ENCODE data around the gene JAK2. TPM values are rescaled to one million over a fixed set of nuclear protein-coding genes. Genes with fewer than 3 reads are reported as not detected.
"Not testable (repeated sequence)": the region's sequence is repeated elsewhere in the genome, so short reads cannot be mapped to it uniquely, and the experiment has no call there.

The JAK2 gene
- total and polyA plus RNA-seq, 2 donors (not counting 3 experiments of a cell fraction or from before 2014, with no cell fraction given): 2.1 to 10.3 TPM

DNA sequence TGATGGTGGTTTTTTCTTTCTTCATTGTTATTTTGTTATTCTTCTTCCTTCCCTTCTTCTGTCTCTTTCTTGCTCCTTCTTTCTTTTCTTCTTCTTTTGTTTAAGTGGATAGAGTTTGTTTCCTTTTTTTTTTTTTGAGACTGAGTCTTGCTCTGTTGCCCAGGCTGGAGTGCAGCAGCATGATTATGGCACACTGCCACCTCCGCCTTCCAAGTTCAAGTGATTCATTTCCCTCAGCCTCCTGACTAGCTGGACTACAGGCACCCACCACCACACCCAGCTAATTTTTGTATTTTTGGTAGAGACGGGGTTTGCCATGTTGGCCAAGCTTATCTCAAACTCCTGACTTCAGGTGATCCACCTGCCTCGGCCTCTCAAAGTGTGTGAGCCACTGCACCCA, 40.3 kb downstream of the JAK2 start:
- H3K4me3 ChIP-seq (replicated peaks in 1 of 3; ENCODE audit: insufficient read depth in 1 of 3, low read depth in 1 of 3, low read length in 3 of 3): no peak overlapping the region
- H3K9me1 ChIP-seq (replicated peaks; ENCODE audit: control insufficient read depth, extremely low read depth, insufficient read depth, low read length): no peaks in the 10 kb centered on the region
- peaks cover 7% of the 10 kb centered on the region for H3K4me1 ChIP-seq (ENCODE audit: control insufficient read depth, extremely low read depth, insufficient read depth, low read length)
- no TSS peak for BruUV-seq (replicated peaks)
- H3K4me2 ChIP-seq (ENCODE audit: insufficient read depth, low read length): no peak overlapping the region
- dilution Hi-C loops (cut with MboI; ENCODE audit: extremely low pct_ligation_motif_present, low sequenced_read_pairs) (no loop called here), intact Hi-C loops (cut with micrococcal nuclease) (no loop called here)
- ChIA-PET POLR2A (no interaction called here), CTCF (no interaction called here)
- peak; percentile 17 for DNase-seq (ENCODE audit: low read depth, low spot score)
- no peaks in the 10 kb centered on the region for H3K36me3 ChIP-seq (ENCODE audit: control insufficient read depth in 2 of 2, extremely low read depth in 1 of 2, insufficient read depth in 2 of 2, low read length in 2 of 2)
- H3K27ac ChIP-seq (ENCODE audit: insufficient read depth, low read depth, low read length): no peak overlapping the region
- TF ChIP-seq MAX (IDR thresholded peaks at IDR 0.05; ENCODE audit: insufficient read depth, insufficient read length) (no peak), POLR2AphosphoS5 (IDR thresholded peaks at IDR 0.05; ENCODE audit: insufficient read depth, low read depth, low read length) (no peak), MYC (IDR thresholded peaks at IDR 0.05; ENCODE audit: low read depth, low read length) (no peak), POLR2A (IDR thresholded peaks at IDR 0.05; ENCODE audit: low read depth, low read length) (no peak), EZH2 (IDR thresholded peaks at IDR 0.05; ENCODE audit: borderline replicate concordance, low read depth, low read length, severe bottlenecking) (no peak), GATA2 (IDR thresholded peaks at IDR 0.05; ENCODE audit: insufficient read depth, insufficient read length, low read depth, low read length) (no peak), JUN (IDR thresholded peaks at IDR 0.05; ENCODE audit: borderline replicate concordance, insufficient read depth, insufficient read length, low read depth) (no peak), FOS (IDR thresholded peaks at IDR 0.05; ENCODE audit: borderline replicate concordance, insufficient read depth, low read length) (no peak)
- TF ChIP-seq, protein P1, sequence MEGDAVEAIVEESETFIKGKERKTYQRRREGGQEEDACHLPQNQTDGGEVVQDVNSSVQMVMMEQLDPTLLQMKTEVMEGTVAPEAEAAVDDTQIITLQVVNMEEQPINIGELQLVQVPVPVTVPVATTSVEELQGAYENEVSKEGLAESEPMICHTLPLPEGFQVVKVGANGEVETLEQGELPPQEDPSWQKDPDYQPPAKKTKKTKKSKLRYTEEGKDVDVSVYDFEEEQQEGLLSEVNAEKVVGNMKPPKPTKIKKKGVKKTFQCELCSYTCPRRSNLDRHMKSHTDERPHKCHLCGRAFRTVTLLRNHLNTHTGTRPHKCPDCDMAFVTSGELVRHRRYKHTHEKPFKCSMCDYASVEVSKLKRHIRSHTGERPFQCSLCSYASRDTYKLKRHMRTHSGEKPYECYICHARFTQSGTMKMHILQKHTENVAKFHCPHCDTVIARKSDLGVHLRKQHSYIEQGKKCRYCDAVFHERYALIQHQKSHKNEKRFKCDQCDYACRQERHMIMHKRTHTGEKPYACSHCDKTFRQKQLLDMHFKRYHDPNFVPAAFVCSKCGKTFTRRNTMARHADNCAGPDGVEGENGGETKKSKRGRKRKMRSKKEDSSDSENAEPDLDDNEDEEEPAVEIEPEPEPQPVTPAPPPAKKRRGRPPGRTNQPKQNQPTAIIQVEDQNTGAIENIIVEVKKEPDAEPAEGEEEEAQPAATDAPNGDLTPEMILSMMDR (IDR thresholded peaks at IDR 0.05; ENCODE audit: extremely low read depth in 1 of 2, insufficient read depth in 1 of 2, low read depth in 1 of 2, low read length in 2 of 2): no peak
- no peaks in the 10 kb centered on the region for H4K20me1 ChIP-seq (replicated peaks; ENCODE audit: control insufficient read depth, extremely low read depth, insufficient read depth, low read length)
- H2AFZ ChIP-seq (ENCODE audit: low read depth, low read length): no peak overlapping the region
- no peak overlapping the region for H3K9ac ChIP-seq (replicated peaks; ENCODE audit: extremely low read depth, insufficient read depth, low read length)
- H3K79me2 ChIP-seq (ENCODE audit: control insufficient read depth, insufficient read depth, low read length): peaks cover 1% of the 10 kb centered on the region
- no peaks in the 10 kb centered on the region for H3K27me3 ChIP-seq (ENCODE audit: control insufficient read depth in 2 of 2, insufficient read depth in 2 of 2, low read length in 2 of 2)
- FAIRE-seq: peak; percentile 37
- no peaks in the 10 kb centered on the region for H3K9me3 ChIP-seq (replicated peaks; ENCODE audit: control insufficient read depth, insufficient read depth, low read length)

DNA sequence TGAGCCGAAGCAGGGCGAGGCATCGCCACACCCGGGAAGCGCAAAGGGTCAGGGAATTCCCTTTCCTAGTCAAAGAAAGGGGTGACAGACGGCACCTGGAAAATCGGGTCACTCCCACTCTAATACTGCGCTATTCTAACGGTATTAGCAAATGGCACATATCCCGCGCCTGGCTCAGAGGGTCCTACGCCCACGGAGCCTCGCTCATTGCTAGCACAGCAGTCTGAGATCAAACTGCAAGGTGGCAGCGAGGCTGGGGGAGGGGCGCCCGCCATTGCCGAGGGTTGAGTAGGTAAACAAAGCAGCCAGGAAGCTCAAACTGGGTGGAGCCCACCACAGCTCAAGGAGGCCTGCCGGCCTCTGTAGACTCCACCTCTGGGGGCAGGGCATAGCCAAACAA, 46.9 kb downstream of the JAK2 start:
- dilution Hi-C loops (cut with MboI; ENCODE audit: extremely low pct_ligation_motif_present, low sequenced_read_pairs); POLR2A ChIA-PET; H3K9ac ChIP-seq (replicated peaks; ENCODE audit: extremely low read depth, insufficient read depth, low read length); H3K27ac ChIP-seq (ENCODE audit: insufficient read depth, low read depth, low read length); BruUV-seq (replicated peaks); H3K27me3 ChIP-seq (ENCODE audit: control insufficient read depth in 2 of 2, insufficient read depth in 2 of 2, low read length in 2 of 2); H3K79me2 ChIP-seq (ENCODE audit: control insufficient read depth, insufficient read depth, low read length); H3K4me2 ChIP-seq (ENCODE audit: insufficient read depth, low read length); H3K36me3 ChIP-seq (ENCODE audit: control insufficient read depth in 2 of 2, extremely low read depth in 1 of 2, insufficient read depth in 2 of 2, low read length in 2 of 2); H3K4me1 ChIP-seq (ENCODE audit: control insufficient read depth, extremely low read depth, insufficient read depth, low read length); H3K9me3 ChIP-seq (replicated peaks; ENCODE audit: control insufficient read depth, insufficient read depth, low read length); H2AFZ ChIP-seq (ENCODE audit: low read depth, low read length); H3K4me3 ChIP-seq (replicated peaks in 1 of 3; ENCODE audit: insufficient read depth in 1 of 3, low read depth in 1 of 3, low read length in 3 of 3); H4K20me1 ChIP-seq (replicated peaks; ENCODE audit: control insufficient read depth, extremely low read depth, insufficient read depth, low read length); H3K9me1 ChIP-seq (replicated peaks; ENCODE audit: control insufficient read depth, extremely low read depth, insufficient read depth, low read length); DNase-seq (ENCODE audit: low read depth, low spot score); FAIRE-seq; intact Hi-C loops (cut with micrococcal nuclease): not testable (repeated sequence)
- CTCF ChIA-PET: interaction anchor here (1.9 kb wide), 1 partner anchor 11 kb away, joined by 4 read pairs; no protein-coding TSS in a partner anchor
